Dermis microvascular lymphatic vessel endothelial cell (primary cell): Measurements from ENCODE around the gene HIP1. TPM values are rescaled to one million over a fixed set of nuclear protein-coding genes. Genes with fewer than 3 reads are reported as not detected.
"Not testable (repeated sequence)": the region's sequence is repeated elsewhere in the genome, so short reads cannot be mapped to it uniquely, and the experiment has no call there.

ENCODE experiments used
- DNase-seq, 2 donors: peaks; one replicate each; pipeline versions ENCODE4 v3.0.0 to v3.0.0-alpha.2; 2010; ENCODE audit warnings: low read depth in 2 of 2
- total RNA-seq: library from RNA; depleted of rRNA; stranded (reverse); fragments of >200 nt; gene quantifications from 2 replicates; pipeline ENCODE4 v1.2.1, GENCODE V29; 2014

The HIP1 gene
- total RNA-seq, 1 donor from 2014 or later = 32.6 TPM

DNA sequence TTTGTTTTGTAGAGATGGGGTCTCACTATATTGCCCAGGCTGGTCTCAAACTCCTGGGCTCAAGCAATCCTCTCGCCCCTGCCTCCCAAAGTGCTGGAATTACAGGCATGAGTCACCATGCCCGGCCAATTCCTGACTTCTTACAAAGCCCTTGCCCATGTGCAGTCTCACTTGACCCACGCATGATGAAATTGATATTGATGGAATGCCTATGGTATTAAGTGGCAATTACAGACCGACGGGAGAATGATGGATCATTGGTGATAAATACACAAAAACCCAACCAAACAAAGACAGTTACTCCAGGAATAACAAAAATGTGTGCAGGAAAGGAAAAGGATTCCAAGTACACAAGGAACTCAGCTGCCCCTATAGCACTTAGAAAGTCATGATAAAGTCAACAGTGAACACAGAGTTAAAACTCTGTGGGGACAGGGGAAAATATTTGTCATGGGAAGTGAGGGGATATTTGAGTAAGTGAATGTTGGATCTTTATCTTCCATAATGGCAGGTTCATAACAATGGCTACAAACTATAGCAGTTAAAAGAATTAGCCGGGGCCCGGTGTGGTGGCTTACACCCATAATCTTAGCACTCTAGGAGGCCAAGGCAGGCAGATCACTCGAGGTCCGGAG is 21.6 kb downstream of the HIP1 start:
- peak; percentile 17 to 53 for DNase-seq

DNA sequence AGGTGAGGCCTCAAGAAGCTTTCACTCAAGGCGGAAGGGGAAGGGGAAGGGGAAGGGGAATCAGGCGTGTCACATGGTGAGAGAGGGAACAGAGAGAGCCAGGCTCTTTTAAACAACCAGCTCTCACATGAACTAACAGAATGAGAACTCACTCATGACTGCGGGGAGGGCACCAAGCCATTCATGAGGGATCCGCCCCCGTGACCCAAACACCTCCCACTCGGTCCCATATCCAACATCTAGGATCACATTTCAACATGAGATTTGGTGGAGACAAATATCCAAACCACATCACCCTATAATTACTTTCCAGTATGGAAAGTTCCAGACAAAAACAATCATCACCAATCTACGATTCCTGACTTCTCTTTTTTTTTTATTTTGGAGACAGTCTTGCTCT is 22.9 kb downstream of the HIP1 start:
- no peak for DNase-seq

DNA sequence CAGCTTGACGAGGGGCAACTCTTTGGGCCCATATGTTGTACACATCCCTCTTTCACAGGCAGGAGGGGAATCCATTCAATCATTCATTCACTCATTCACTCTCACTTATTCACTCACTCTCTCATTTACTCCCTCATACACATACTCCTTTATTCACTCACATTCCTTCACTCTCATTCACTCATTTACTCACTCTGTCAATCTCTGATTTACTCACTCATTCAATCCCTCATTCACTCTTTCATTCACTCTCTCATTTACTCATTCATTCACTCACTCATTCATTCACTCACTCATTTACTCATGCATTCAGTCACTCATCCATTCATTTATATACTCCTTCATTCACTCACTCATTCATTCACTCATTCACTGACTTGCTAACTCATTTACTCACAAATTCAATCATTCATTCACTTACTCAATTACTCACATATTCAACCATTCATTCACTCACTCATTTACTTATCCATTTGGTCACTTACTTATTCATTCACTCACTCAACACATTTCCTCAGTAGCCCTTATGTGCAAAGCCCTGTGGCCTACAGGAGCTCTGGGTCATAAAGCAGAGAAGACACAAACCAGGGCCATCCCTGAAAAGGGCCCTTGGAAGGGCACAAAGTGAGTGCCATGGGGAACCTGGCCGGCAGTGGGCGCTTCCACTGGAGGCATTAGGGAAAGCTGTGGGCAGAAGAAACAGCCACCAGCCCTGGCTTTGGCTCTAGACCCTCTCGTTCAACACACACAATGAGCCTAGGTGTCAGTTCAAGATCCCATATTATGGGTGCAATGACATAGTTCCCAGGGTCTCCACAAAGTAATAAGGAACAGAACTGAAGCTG is 26.0 kb downstream of the HIP1 start:
- DNase-seq = no peak

- DNase-seq = peak in 1 of 2 donors; percentile 52
These were observed 26.9 kb downstream of the HIP1 start for GRCh38 chr7:75711656-75712514.

- no peak for DNase-seq
These were observed 27.7 kb downstream of the HIP1 start for GRCh38 chr7:75711076-75711475.

DNA sequence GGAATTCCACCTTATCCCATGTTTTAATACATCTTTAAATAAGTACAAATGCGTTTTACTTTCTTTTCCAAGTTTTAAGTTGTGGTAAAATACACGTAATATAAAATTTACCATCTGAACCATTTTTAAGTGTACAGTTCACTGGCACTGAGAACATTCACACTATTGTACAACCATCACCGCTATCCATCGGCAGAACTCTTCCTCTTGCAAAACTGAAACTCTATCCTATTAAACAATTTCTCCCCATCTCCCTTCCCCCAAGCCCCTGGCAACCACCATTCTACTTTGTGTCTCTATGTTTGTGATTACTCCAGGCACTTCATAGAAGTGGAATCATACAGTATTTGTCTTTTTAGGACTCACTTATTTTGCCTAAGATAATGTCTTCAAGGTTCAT is 33.8 kb downstream of the HIP1 start:
- DNase-seq = no peak

GRCh38 chr7:75702515-75702914 is 36.2 kb downstream of the HIP1 start:
- no peak for DNase-seq

DNA sequence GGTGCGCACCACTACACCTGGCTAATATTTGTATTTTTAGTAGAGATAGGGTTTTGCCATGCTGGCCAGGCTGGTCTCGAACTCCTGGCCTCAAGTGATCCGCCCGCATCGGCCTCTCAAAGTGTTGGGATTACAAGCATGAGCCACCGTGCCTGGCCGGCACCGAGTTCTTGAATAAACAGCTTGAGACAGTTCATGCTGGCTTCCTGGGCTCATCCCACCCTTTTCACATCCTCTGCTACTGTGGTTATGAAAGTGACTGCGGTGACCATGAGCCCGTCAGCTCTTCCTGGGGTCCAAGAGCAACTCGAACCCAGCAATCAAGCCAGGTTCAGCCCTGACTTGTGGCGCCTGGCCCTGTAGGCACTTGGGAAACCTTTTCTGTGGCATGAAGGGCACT is 38.7 kb downstream of the HIP1 start:
- DNase-seq = no peak

DNA sequence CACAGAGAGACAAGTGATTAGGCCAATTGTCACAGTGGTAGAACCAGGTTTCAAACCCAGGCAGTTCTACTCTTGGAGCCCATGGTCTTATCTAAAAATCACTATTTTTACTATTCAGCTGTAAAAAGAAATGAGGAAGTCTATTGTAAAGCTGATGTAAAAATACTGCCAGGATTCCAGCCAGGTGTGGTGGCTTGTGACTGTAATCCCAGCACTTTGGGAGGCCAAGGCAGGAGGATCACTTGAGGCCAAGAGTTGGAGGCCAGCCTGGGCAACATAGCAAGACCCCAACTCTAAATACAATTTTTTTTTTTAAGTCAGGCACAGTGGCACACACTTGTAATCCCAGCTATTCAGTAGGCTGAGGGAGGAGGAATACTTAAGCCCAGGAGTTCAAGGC is 40.4 kb downstream of the HIP1 start:
- DNase-seq = no peak

- DNase-seq = no peak
These were observed 42.3 kb downstream of the HIP1 start for GRCh38 chr7:75696263-75697037.

- no peak for DNase-seq
These were observed 43.9 kb downstream of the HIP1 start for GRCh38 chr7:75694638-75695399.

GRCh38 chr7:75693668-75694067 is 45.1 kb downstream of the HIP1 start:
- not testable (repeated sequence) for DNase-seq

GRCh38 chr7:75691793-75692543 is 46.8 kb downstream of the HIP1 start:
- DNase-seq = peak in 1 of 2 donors; percentile 6

DNA sequence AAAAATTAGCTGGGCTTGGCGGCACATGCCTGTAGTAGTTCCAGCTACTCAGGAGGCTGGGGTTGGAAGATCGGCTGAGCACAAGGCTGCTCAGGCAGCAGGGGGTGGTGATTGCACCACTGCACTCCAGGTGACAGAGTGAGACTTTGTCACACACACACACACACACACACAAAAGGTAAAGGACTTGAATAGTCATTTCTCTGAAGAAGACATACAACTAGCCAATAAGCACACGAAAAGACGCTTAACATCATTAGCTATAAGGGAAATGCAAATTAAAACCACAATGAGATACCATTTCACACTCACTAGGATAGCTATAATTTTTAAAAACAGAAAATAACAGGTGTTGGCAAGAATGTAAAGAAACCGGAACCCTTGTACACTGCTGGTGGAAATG is 48.6 kb downstream of the HIP1 start:
- DNase-seq = no peak

DNA sequence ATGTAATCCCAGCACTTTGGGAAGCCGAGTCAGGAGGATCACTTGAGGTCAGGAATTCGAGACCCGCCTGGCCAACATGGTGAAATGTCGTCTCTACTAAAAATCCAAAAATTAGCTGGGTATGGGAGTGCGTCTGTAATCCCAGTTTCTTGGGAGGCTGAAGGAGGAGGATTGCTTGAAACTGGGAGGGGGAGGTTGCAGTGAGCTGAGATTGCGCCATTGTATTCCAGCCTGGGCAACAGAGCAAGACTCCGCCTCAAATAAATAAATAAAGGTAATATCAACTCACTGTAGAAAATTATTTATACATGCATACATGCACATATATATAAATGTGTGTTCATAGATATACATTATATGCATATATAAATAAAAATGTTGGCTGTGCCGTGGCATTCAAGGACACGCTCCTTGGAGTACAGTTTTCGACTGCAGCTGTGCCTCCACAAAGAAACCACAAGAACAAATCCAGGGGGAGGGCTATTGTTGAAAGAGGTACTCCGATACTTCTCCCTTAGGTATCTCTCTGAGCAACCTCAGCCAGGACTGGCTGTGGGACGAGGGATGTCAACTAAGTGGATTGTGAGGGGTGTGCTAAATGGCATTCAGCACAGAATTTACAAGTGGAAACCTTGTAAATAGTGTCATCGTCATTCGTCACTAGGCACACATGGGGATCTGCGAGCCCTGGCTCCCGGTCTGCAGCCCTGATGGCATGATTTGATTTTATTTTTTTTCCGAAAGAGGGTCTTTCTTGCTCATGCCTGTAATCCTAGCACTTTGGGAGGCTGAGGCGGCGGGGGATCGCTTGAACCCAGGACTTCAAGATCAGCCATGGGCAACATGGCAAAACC is 49.3 kb downstream of the HIP1 start:
- no peak for DNase-seq

DNA sequence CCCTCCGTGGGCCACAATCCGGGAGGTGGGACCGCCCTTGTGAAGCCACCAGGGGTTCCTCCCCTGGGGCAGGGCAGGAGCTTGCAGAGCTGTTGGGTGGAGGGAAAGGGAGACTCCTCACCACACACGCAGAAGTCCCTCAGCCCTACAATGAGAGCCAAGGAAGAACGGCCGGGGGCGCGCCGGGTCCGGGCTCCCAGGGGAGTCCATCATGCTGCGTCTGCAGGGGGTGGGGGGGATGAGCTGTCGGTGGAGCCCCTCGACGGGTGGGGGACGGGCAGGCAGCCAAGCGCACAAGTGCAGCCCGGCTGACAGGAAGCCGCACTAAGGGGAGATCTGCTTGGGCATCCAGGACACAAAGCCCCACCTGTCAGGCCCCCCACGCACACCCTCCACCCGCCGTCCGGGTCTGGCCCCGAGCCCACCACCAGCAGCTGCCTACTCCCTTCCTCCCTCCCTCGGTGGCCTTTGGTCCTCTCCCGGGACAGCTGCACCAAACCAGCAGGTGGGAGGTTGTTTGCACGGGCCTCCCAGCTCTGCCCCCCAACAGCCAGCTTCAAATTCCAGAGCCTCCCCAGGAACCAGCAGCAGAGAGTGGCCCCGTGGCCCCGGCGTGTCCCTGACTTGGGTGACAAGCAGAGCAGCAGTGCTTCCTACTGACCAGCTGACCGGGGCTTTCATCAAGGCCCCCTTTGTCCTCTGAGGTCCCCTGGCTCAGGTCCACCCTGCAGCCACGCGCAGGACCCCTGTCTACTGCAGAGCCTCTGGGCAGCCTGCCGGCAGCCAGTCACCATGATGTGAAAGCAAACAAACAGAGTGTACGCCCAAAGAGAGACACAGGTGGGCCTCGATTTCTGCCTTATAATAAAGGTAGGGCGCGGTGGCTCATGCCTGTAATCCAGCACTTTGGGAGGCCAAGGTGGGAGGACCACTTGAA is 50.3 kb downstream of the HIP1 start:
- DNase-seq = peak; percentile 19 to 36

- DNase-seq = no peak
These were observed 51.3 kb downstream of the HIP1 start for GRCh38 chr7:75687246-75688088.
